ENCODE results near the gene CACNA2D2.

- no peak for TF ChIP-seq CTCF (IDR thresholded peaks at IDR 0.05; ENCODE audit: low read length)
- TF ChIP-seq EZH2 (optimal IDR thresholded peaks at IDR 0.05; ENCODE audit: low read depth, low read length): no peak
- TF ChIP-seq EZH2phosphoT487 (IDR thresholded peaks at IDR 0.05; ENCODE audit: low read length): no peak
Observed at GRCh38 chr3:50323614-50324199, 179.7 kb downstream of the CACNA2D2 start.
